Fibroblast of mammary gland (primary cell): ENCODE measurements around the gene BRME1.

ENCODE experiments used
- DNase-seq: peaks from one replicate; pipeline ENCODE4 v3.0.0-alpha.2; 2010; ENCODE audit warnings: low read depth
- H3K4me3 ChIP-seq: 2 replicates; pipeline ENCODE4 v1.5.1; 2011; ENCODE audit warnings: low read depth, mild to moderate bottlenecking, low read length, moderate library complexity; ENCODE audit not compliant: control insufficient read depth
- TF ChIP-seq, protein P1 (sequence below): conservative IDR thresholded peaks from 2 replicates; pipeline ENCODE4 v1.5.1; 2011; ENCODE audit warnings: low read depth, low read length, inconsistent platforms; ENCODE audit not compliant: control insufficient read depth, insufficient read depth

BRME1 gene

DNA sequence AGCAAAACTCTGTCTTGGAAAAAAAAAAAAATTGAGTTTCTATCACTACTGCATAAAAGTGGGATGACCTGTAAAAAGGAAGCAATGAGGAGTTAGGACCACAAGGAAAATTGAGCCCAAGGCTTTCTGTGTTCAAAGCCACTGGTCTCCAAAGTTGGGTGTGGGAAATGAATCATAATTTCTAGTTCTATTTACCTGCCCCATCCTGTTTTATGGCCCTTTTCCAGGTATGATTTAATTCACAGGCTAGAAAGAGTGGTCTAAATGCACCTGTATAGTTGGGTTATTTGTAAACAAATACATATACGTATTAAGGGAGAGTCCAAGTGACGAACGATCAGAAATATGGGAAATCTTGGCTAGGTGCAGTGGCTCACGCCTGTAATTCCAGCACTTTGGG lies 40.5 kb upstream of the BRME1 start:
- H3K4me3 ChIP-seq: no peak overlapping the region
- no peak for DNase-seq

DNA sequence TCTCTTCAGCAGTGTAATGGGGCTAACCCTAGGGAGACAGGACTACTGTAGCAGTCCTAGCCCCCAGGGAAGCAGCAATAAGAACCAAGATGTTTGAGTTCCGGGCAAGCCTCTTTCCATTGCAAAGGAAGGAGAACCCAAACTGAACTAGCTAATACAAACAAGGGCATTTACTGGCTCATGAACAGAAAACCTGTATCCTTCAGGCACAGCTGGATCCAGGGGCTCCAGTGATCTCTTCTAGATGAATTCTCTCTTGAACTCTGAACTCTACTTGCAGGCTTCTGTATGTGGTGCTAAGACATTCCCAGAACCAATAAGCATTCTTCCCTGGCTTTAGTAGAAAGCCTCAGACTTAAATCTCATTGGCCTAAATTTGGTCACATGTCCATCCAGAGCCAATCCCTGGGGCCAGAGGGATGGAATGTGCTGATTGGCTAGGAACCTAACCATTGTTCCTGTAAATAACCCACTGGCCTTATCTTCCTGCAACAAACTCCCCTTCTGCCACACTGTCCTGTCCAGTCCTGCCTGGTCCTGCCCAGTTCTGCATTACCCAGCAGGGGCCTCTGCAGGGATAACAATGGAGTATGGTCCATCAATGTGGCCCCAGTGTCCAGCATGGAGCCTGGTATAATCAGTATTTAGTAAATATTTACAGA lies 36.2 kb upstream of the BRME1 start:
- TF ChIP-seq, protein P1, sequence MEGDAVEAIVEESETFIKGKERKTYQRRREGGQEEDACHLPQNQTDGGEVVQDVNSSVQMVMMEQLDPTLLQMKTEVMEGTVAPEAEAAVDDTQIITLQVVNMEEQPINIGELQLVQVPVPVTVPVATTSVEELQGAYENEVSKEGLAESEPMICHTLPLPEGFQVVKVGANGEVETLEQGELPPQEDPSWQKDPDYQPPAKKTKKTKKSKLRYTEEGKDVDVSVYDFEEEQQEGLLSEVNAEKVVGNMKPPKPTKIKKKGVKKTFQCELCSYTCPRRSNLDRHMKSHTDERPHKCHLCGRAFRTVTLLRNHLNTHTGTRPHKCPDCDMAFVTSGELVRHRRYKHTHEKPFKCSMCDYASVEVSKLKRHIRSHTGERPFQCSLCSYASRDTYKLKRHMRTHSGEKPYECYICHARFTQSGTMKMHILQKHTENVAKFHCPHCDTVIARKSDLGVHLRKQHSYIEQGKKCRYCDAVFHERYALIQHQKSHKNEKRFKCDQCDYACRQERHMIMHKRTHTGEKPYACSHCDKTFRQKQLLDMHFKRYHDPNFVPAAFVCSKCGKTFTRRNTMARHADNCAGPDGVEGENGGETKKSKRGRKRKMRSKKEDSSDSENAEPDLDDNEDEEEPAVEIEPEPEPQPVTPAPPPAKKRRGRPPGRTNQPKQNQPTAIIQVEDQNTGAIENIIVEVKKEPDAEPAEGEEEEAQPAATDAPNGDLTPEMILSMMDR: no peak
- no peak overlapping the region for H3K4me3 ChIP-seq
- peak; percentile 20 for DNase-seq

More for the DNA sequence above, 40.5 kb upstream of the BRME1 start:
- TF ChIP-seq, protein P1: no peak

DNA sequence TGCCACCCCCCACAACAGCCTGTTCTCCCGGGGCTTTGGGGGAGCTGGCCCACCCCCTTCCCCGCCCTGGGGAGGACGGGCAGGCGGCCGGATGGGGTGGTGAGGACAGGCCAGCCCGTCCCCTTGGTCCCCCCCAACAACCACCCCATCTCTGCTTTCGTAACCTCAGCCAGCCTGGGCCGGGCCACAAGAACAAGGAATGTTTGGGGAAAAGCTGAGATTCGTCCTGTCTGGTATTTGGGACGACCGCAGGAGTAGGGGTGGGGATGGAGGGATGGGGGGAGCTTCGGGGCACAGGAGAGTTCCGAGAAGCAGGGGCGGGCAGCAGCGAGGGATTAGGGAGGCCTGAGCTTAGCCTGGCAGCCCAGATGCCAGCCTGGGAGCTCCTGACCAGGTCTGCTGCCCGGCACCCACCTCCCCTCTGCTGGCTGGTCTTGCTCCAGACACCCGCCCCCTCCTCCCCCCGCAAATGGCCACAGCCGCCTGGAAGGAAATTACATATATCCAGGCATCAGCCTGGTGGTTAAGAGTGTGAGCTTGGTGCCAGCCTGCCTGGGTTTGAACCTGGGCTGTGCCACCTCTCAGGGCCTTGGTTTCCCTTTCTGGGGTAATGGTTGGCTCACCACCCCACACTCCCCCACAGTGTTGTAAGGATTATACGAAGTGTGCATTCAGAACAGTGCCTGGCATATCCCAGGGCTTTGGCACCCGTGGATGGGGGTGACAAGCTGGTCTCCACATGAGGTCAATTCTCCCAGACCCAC lies 32.6 kb upstream of the BRME1 start, which contains the start of gene PODNL1:
PODNL1 (minus strand) TSS at position 117 of the 764 bp plus-strand sequence. CDS start 236 bp downstream, outside the sequence.
- TF ChIP-seq, protein P1: no peak
- peak within 1 kb of the TSS; percentile 25 for H3K4me3 ChIP-seq
- DNase-seq: peak; percentile 56

DNA sequence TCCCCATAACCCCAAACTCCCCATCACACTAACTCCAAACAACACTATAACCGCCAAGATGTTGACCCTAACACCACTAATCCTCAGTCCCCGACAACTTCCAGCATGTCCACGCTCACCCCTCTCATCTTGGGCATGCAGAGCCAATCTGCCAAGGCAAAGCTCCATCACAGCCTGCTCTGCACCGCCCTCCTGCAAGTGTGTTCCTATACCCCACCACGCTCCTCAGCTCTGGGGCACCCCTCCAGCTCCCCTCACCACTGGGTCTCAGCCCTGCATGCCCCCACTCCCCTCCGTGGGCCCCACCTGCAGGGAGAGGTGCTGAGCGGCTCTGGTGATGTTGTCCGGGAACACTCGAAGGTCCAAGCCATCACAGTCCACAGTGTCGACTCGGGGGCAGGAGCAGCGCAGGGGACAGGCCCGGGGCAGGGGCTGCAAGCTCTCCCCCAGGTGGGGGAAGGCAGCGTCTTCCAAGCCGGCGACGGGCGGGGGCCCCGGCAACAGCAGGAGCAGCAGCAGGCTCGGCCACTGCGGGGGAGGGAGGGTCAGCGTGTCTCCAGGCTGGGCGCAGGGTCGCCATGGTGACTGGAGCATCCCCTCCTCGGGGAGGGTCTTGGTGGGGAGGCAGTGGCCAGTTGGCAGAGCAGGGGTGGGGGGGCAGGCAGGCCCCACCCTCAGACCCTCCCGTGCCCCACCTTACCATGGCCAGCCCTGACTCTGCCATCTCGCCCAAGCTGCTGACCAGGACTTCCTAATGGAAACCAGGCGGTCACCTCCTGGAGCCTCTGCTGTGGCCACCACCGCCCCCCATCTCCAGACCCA lies 31.8 kb upstream of the BRME1 start:
- DNase-seq: no peak
- peak overlapping the region; percentile 25 for H3K4me3 ChIP-seq
- TF ChIP-seq, protein P1: no peak

DNA sequence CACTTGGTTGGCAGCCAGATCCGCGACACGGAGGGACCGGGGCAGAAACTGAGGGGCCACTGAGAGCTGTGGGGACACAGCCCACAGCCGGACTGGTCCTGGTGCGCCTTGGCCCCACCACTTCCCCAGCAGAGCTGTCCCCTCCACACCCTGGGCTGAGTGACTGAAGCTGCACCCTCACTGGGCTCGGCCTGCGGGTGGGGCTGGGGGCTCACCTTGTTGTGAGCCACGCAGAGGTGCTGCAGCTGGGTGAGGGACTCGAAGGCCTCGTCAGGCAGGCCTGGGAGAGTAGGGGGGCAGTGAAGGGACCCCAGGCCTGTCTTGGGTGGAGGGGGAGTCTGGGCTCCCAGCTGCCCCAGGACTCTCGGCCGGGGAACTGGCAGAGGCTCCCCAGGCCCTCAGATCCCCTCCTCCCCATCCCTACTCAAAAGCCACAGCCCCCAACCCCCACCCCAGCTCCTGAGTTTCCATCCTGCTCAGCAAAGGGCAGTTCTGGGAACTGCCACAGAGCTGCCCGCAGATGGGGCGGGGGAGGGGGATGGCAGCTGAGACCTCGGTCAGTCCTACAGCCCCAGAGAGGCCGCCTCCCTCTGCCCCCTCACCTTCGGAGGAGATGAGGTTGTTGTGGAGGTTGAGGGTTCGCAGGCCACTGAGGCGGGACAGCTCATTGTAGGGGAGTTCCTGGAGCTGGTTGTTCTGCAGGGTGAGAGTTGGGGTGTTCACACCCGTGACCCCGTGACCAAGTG lies 30.0 kb upstream of the BRME1 start:
- DNase-seq: no peak
- TF ChIP-seq, protein P1: no peak

DNA sequence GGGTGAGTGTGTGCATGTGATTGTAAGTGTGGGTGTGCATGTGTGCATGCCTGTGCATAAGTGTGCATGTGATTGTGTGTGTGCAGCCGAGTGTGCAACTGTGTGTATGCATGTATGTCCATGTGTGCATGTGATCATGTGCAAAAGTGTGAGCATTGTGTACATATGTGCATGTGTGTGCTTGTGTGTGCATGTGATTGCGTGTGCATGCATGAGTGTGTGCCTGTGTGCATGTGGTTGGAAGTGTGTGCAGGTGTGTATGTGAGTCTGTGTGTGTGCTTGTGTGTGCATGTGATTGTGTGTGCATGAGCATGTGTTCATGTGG lies 28.8 kb upstream of the BRME1 start:
- no peak overlapping the region for H3K4me3 ChIP-seq
- DNase-seq: no peak
- TF ChIP-seq, protein P1: no peak

More for the DNA sequence above, 30.0 kb upstream of the BRME1 start:
- H3K4me3 ChIP-seq: no peak overlapping the region
